WI38 (cell line): ENCODE results near the gene ALKBH1.
"Not testable (repeated sequence)": the region's sequence is repeated elsewhere in the genome, so short reads cannot be mapped to it uniquely, and the experiment has no call there.

Experiments
- H3K4me3 ChIP-seq: 2 replicates; pipeline ENCODE4 v1.5.1; 2011; ENCODE audit warnings: low read depth, mild to moderate bottlenecking, control low read depth, low read length
- TF ChIP-seq, protein P1 (sequence below): IDR thresholded peaks from 2 replicates; pipeline ENCODE4 v1.5.1; 2012; ENCODE audit warnings: low read depth, mild to moderate bottlenecking, control low read depth, low read length

ALKBH1 gene, protein sequence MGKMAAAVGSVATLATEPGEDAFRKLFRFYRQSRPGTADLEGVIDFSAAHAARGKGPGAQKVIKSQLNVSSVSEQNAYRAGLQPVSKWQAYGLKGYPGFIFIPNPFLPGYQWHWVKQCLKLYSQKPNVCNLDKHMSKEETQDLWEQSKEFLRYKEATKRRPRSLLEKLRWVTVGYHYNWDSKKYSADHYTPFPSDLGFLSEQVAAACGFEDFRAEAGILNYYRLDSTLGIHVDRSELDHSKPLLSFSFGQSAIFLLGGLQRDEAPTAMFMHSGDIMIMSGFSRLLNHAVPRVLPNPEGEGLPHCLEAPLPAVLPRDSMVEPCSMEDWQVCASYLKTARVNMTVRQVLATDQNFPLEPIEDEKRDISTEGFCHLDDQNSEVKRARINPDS

DNA sequence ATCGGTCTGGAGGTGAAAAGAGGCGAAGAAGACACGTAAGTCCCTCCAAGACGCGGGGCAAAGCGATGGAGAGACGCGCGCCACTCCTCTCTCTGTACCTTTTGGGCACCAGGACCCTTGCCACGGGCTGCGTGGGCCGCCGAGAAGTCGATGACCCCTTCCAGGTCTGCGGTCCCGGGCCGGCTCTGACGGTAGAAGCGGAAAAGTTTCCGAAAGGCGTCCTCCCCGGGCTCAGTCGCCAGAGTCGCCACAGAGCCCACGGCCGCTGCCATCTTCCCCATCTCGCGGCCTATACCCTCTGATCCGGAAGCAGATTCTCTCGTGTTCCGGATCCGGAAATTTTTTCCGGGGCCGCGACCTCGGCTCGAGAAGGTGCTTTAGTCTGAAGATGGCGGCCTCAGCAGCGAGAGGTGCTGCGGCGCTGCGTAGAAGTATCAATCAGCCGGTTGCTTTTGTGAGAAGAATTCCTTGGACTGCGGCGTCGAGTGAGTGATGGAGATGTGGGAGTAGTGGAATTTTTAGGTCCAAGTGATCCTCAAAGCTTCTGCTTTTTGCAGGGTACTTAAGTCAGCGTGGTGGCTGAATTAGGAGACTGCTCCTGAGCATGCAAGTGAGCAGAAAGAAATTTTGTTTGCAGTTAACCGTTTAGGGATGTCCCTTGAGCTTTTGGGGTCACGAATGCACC, at the start of gene ALKBH1, which contains the start of gene SLIRP:
Gene ALKBH1 (minus strand): TSS at position 300 of the 685 bp plus-strand sequence. CDS start 19 bp downstream, at position 281.
Gene SLIRP (plus strand): TSS at position 380 of the 685 bp plus-strand sequence. CDS start 9 bp downstream, at position 389.
- TF ChIP-seq, protein P1, sequence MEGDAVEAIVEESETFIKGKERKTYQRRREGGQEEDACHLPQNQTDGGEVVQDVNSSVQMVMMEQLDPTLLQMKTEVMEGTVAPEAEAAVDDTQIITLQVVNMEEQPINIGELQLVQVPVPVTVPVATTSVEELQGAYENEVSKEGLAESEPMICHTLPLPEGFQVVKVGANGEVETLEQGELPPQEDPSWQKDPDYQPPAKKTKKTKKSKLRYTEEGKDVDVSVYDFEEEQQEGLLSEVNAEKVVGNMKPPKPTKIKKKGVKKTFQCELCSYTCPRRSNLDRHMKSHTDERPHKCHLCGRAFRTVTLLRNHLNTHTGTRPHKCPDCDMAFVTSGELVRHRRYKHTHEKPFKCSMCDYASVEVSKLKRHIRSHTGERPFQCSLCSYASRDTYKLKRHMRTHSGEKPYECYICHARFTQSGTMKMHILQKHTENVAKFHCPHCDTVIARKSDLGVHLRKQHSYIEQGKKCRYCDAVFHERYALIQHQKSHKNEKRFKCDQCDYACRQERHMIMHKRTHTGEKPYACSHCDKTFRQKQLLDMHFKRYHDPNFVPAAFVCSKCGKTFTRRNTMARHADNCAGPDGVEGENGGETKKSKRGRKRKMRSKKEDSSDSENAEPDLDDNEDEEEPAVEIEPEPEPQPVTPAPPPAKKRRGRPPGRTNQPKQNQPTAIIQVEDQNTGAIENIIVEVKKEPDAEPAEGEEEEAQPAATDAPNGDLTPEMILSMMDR: no peak
- peak within 1 kb of the TSS; percentile 99 for H3K4me3 ChIP-seq

DNA sequence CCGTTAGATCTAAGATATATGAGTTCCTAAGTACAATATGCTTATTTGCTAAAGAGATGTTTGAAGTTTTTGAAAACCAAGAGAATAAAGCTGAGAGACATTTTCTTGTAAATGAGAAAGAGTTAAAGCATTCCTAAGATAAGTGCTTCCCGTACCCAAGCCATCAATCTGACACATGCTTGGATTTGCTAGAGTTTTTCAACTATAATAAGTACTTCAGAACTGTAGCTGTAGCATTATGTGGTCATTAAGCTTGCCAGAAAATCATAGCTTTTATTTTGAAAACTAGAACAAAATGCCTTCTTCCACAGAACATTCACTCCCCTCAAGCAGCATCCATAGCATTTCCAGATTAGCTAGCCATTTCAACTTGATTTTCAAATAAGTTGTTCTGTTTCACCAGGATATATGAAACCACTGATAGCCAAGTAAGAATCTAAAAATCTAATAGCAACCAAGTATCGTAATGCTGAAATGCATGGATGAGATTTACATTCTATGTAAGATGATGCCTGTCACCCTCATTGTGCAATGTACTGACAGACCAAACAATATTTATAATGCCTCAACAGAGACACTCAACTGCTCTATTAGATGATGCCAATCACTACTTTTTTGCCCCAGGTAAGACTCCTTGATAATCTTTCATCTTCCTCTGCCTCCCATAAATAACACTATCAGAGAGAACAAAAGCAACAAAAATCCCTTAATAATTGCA, 45.1 kb upstream of the ALKBH1 start:
- TF ChIP-seq, protein P1: no peak

DNA sequence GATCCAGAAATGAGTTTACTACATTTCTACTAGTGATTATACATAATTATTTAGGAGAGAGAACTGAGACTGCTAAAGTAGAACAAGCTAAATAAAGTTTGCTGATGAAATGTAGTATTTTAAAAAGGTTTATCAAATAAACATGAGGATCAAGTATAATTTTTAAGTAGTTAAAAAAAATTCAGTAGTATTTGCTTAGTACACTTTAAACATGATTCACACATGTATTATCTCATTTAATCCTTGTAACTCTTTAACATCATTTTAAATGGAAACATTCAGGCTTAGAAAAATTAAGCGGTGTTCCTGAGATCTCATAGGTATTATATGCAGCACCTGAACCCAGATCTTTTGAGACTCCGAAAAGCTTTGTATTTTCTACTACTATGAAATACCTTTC, 44.4 kb upstream of the ALKBH1 start:
- TF ChIP-seq, protein P1: no peak
- no peak overlapping the region for H3K4me3 ChIP-seq

More for the DNA sequence above, 45.1 kb upstream of the ALKBH1 start:
- H3K4me3 ChIP-seq: no peak overlapping the region

DNA sequence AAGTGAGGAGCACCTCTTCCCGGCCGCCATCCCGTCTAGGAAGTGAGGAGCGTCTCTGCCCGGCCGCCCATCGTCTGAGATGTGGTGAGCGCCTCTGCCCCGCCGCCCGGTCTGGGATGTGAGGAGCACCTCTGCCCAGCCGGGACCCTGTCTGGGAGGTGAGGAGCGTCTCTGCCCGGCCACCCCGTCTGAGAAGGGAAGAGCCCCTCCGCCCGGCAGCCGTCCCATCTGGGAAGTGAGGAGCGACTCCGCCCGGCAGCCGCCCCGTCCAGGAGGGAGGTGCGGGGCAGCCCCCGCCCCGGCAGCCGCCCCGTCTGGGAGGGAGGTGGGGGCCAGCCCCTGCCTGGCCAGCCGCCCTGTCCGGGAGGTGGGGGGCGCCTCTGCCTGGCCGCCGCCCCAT, 39.6 kb upstream of the ALKBH1 start:
- H3K4me3 ChIP-seq: not testable (repeated sequence)

DNA sequence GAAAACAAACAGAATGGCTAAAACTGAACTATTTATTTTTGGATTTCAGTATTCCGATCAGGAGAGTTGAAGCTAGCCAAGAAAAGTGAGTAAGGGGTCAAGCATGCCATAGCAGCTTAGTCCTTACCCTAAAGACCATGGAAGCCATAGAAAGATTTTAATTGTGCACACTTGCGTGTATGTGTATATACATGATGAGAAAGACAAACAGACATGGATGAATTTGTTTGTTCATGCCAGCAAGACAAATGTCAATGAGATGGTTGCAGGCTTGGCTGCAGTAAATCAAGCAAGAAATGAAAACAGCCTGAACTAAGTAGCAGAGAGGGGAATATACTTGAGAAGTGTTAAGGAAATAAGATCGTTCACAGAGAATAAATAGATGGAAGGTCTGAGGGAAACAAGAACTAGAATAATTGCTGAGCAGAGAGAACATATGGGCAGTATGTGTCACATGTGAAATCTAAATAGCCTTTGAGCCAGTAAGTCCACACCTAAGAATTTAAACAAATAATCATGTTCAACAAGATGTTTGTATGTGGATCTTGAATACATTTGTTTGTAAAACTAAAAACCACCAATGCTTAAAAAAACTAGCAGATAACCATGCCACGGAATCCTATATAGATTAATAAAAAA, 38.4 kb upstream of the ALKBH1 start:
- TF ChIP-seq, protein P1: no peak
- no peak overlapping the region for H3K4me3 ChIP-seq

DNA sequence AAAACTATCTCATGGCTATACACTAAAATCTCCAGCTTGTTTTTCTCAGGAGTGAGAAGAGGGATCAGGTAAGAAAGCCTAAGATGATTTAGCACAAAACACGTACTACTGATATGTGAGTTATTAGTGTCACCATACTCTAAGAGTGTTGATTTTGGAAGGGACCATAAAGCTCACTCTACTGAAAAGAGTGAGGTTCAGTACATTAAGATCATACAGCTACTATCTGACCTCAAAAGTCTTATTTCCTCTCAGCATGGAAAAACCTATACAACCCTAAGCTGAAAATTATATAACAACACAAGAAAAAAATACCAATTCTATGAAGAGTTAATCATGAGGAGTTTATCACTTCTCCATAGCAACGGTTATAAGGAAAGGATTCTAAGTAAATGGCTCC, 33.6 kb upstream of the ALKBH1 start:
- TF ChIP-seq, protein P1: no peak
- no peak overlapping the region for H3K4me3 ChIP-seq

DNA sequence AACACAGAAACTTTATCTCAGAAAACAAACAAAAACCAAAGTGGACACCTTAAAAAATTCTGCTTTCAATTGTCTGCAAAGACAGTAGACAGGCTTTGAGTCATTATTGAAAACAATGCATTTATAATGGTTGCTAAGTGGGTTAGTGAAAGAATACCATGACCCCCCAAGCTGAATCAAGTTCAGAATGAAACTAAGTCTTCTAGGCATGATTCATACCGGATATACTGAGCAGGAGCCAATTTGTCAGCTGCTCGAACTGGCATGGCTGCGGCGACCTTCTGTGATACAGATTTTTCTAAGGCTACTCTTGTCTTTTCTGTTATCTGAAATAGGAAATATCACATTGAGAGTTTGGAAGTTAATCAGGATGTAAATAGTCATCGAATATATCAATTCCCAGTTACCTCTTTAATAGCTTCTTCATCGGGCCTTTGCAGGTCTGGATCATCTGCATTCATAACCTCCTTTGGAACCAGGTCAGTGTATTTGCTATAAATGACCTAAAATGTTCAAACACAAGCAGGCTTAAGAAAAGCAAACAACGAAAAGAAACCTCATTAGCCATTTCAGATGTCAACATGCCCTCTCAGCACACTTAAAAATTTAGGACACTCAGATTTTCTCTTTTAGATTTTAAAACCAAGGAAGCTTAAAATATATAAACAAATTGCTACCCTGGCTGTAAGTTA, 30.9 kb upstream of the ALKBH1 start:
- H3K4me3 ChIP-seq: no peak overlapping the region
- TF ChIP-seq, protein P1: no peak
